Fibroblast of lung (primary cell): ENCODE results near the gene REPIN1. TPM values are rescaled to one million over a fixed set of nuclear protein-coding genes. Genes with fewer than 3 reads are reported as not detected.

Experiments used
- DNase-seq, 2 donors: peaks; one replicate each; pipeline versions ENCODE4 v3.0.0 to v3.0.0-alpha.2; 2010; ENCODE audit warnings: low read depth in 2 of 2
- H2AFZ ChIP-seq: 2 replicates; pipeline ENCODE4 v1.5.1; 2012; ENCODE audit warnings: low read length, control low read depth, inconsistent platforms
- H3K27ac ChIP-seq: 2 replicates; pipeline ENCODE4 v1.5.1; 2011; ENCODE audit warnings: low read length, control low read depth; ENCODE audit not compliant: insufficient read depth
- H3K27me3 ChIP-seq: 2 replicates; pipeline ENCODE4 v1.5.1; 2011; ENCODE audit warnings: mild to moderate bottlenecking, low read length; ENCODE audit not compliant: control insufficient read depth, insufficient read depth
- H3K36me3 ChIP-seq: 2 replicates; pipeline ENCODE4 v1.5.1; 2011; ENCODE audit warnings: low read length; ENCODE audit not compliant: control insufficient read depth, insufficient read depth
- H3K4me1 ChIP-seq: 2 replicates; pipeline ENCODE4 v1.5.1; 2011; ENCODE audit warnings: low read length; ENCODE audit not compliant: control insufficient read depth, insufficient read depth; ENCODE audit errors: extremely low read depth
- H3K4me2 ChIP-seq: 2 replicates; pipeline ENCODE4 v1.5.1; 2011; ENCODE audit warnings: low read length, control low read depth; ENCODE audit not compliant: insufficient read depth; ENCODE audit errors: extremely low read depth
- H3K4me3 ChIP-seq, 4 experiments: fragments of 200-600 bp in 1 of 4; sonication (generic) in 1 of 4; replicated peaks in 1 of 4; 2 replicates each; pipeline ENCODE4 v1.5.1; 2011 to 2016; ENCODE audit warnings: low read length in 4 of 4, low read depth in 3 of 4, mild to moderate bottlenecking in 3 of 4, control low read depth in 2 of 4, inconsistent platforms in 1 of 4, mixed read lengths in 1 of 4; ENCODE audit not compliant: insufficient read depth in 1 of 4; ENCODE audit errors: control extremely low read depth in 1 of 4
- H3K79me2 ChIP-seq: 2 replicates; pipeline ENCODE4 v1.5.1; 2012; ENCODE audit warnings: mild to moderate bottlenecking, low read length, inconsistent platforms; ENCODE audit not compliant: control insufficient read depth, insufficient read depth
- H3K9ac ChIP-seq: 2 replicates; pipeline ENCODE4 v1.5.1; 2011; ENCODE audit warnings: mild to moderate bottlenecking, low read length, control low read depth; ENCODE audit not compliant: insufficient read depth
- H3K9me3 ChIP-seq: 2 replicates; pipeline ENCODE4 v1.5.1; 2012; ENCODE audit warnings: low read depth, low read length; ENCODE audit not compliant: control insufficient read depth, insufficient read depth
- H4K20me1 ChIP-seq: 2 replicates; pipeline ENCODE4 v1.5.1; 2011; ENCODE audit warnings: low read length; ENCODE audit not compliant: control insufficient read depth, insufficient read depth; ENCODE audit errors: extremely low read depth
- EZH2 ChIP-seq: IDR thresholded peaks from 2 replicates; pipeline ENCODE4 v1.5.1; 2012; ENCODE audit warnings: low read length, control low read depth, mild to moderate bottlenecking; ENCODE audit errors: missing control alignments
- polyA plus RNA-seq, 2 donors: library from polyadenylated mRNA; depleted of rRNA in 1 of 2; stranded (reverse) in 1 of 2; unstranded in 1 of 2; fragments of >200 nt; gene quantifications; 2 replicates each; pipeline ENCODE4 v1.2.1, GENCODE V29; 2011 to 2012; ENCODE audit warnings: missing spikeins in 1 of 2
- total RNA-seq: library from RNA; depleted of rRNA; stranded (reverse); fragments of >200 nt; gene quantifications from 2 replicates; pipeline ENCODE4 v1.2.1, GENCODE V29; 2014
- TF ChIP-seq, protein P1 (sequence below), 2 donors: IDR thresholded peaks in 1 of 2; conservative IDR thresholded peaks in 1 of 2; 1 replicate in 1 of 2; 2 replicates in 1 of 2; pipeline ENCODE4 v1.5.1; 2011 to 2012; ENCODE audit warnings: low read length in 2 of 2, control low read depth in 1 of 2, inconsistent platforms in 1 of 2, low read depth in 1 of 2, mild to moderate bottlenecking in 1 of 2

Gene REPIN1
- total and polyA plus RNA-seq, 2 donors (not counting 1 experiment from before 2014, with no cell fraction given), result 20.8 to 41.3 TPM

DNA sequence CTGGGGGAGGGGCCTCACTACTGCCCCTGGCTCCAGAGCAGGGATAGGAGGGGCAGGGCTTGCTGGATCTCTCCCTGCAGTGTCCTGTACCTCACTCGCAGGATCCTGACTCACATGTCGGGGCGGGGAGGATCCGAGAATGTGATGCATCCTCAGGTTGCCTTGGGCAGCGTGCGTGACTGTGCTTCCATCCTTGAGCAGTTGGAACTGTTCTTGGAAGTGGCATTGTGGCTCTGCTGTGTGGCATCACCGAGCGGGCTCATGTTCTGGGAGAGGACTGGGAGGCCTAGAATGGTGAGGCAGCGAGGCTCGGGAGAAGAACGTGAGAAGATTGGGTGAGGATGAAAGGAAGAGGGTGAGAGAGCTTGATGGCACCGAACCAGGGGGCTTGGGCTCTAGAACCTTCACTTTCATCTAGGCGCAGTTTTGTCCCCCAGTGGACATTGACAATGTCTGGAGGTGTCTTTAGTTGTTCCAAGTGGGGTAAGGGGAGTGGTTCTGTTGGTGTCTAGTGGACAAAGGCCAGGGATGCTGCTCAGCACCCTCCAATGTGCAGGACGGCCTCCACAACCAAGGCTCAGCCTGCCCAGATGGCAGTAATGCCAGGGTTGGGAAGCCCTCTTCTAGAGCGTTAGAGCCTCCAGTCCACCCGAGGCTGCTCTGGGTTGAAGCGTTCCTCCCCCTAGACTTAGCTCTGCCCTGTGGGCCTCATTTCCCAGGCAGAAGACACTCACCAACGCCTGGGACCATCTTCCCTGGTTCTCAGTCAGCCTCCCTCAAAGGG, 35.6 kb upstream of the REPIN1 start:
- no peaks in the 10 kb centered on the region for H3K9me3 ChIP-seq
- no peak overlapping the region for H2AFZ ChIP-seq

DNA sequence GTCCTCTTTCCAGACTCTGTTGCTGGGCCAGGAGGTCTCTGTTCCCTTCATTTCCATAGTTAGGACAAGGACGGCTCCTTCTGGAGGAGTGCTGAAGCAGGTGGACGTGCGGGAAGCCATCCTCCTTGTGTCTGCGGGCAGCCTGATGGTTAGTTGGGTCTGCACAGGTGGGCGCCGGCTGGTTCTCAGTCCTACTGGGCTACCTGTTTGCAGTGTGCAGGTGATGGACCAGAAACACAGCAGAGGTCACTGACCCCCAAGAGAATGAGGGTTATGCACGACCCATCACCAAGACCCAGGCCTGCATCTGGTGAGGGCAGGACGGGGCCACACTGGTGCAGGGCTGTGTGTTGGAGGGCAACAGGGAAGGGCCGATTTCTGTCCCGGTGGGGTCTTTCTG, 35.0 kb upstream of the REPIN1 start:
- Histone ChIP-seq H3K4me3 (no peak overlapping the region), H3K27ac (no peak overlapping the region), H3K27me3 (no peaks in the 10 kb centered on the region), H2AFZ (no peak overlapping the region), H3K36me3 (no peaks in the 10 kb centered on the region), H3K4me1 (peaks cover 7% of the 10 kb centered on the region), H3K4me2 (no peak overlapping the region), H3K79me2 (no peaks in the 10 kb centered on the region), H4K20me1 (no peaks in the 10 kb centered on the region), H3K9me3 (no peaks in the 10 kb centered on the region), H3K9ac (no peak overlapping the region)
- no peak for DNase-seq
- no peak for TF ChIP-seq EZH2
- TF ChIP-seq, protein P1, sequence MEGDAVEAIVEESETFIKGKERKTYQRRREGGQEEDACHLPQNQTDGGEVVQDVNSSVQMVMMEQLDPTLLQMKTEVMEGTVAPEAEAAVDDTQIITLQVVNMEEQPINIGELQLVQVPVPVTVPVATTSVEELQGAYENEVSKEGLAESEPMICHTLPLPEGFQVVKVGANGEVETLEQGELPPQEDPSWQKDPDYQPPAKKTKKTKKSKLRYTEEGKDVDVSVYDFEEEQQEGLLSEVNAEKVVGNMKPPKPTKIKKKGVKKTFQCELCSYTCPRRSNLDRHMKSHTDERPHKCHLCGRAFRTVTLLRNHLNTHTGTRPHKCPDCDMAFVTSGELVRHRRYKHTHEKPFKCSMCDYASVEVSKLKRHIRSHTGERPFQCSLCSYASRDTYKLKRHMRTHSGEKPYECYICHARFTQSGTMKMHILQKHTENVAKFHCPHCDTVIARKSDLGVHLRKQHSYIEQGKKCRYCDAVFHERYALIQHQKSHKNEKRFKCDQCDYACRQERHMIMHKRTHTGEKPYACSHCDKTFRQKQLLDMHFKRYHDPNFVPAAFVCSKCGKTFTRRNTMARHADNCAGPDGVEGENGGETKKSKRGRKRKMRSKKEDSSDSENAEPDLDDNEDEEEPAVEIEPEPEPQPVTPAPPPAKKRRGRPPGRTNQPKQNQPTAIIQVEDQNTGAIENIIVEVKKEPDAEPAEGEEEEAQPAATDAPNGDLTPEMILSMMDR (conservative IDR thresholded peaks at IDR 0.05 in 1 of 2, IDR thresholded peaks at IDR 0.05 in 1 of 2; ENCODE audit: low read depth in 1 of 2, low read length in 2 of 2), result no peak

More for the DNA sequence above, 35.6 kb upstream of the REPIN1 start:
- peaks cover 7% of the 10 kb centered on the region for H3K4me1 ChIP-seq
- no peak overlapping the region for H3K4me2 ChIP-seq
- H3K79me2 ChIP-seq, result no peaks in the 10 kb centered on the region
- H4K20me1 ChIP-seq, result no peaks in the 10 kb centered on the region
- no peak for TF ChIP-seq EZH2
- TF ChIP-seq, protein P1 (conservative IDR thresholded peaks at IDR 0.05 in 1 of 2, IDR thresholded peaks at IDR 0.05 in 1 of 2; ENCODE audit: low read depth in 1 of 2, low read length in 2 of 2), result no peak
- no peak for DNase-seq
- no peaks in the 10 kb centered on the region for H3K36me3 ChIP-seq
- H3K27me3 ChIP-seq, result no peaks in the 10 kb centered on the region
- H3K27ac ChIP-seq, result no peak overlapping the region
- H3K9ac ChIP-seq, result no peak overlapping the region
- H3K4me3 ChIP-seq, result no peak overlapping the region

DNA sequence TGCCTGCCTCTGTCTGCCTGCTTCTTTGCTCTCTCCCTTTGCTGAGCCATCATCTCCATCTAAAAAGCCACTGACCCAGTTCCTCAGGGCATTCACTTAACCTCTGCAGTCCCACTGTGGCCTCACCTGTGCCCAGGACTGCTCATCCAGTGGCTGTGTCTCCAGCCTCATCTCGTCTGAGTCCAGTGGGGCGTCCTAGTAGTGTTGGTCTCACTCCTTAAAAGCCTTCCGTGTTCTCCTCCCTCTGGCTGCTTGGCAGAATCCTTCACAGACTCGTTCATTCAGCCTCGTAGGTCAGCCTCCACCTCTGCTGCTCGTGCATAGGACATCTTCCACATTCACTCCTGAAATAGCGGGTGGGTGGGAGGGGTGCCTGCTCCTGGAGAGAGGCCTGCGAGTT, 34.5 kb upstream of the REPIN1 start:
- Histone ChIP-seq H3K9me3 (no peaks in the 10 kb centered on the region), H3K79me2 (no peaks in the 10 kb centered on the region), H3K9ac (no peak overlapping the region), H4K20me1 (no peaks in the 10 kb centered on the region), H2AFZ (no peak overlapping the region), H3K4me1 (peaks cover 7% of the 10 kb centered on the region), H3K36me3 (no peaks in the 10 kb centered on the region), H3K27ac (no peak overlapping the region), H3K27me3 (no peaks in the 10 kb centered on the region), H3K4me2 (no peak overlapping the region), H3K4me3 (no peak overlapping the region)
- no peak for DNase-seq
- TF ChIP-seq, protein P1 (conservative IDR thresholded peaks at IDR 0.05 in 1 of 2, IDR thresholded peaks at IDR 0.05 in 1 of 2; ENCODE audit: low read depth in 1 of 2, low read length in 2 of 2), result no peak
- TF ChIP-seq EZH2, result no peak
